ENCODE measurements around the gene MVB12B. TPM values are rescaled to one million over a fixed set of nuclear protein-coding genes. Genes with fewer than 3 reads are reported as not detected.

The MVB12B gene
- total RNA-seq, 1 experiment from 2014 or later = 5.8 TPM

DNA sequence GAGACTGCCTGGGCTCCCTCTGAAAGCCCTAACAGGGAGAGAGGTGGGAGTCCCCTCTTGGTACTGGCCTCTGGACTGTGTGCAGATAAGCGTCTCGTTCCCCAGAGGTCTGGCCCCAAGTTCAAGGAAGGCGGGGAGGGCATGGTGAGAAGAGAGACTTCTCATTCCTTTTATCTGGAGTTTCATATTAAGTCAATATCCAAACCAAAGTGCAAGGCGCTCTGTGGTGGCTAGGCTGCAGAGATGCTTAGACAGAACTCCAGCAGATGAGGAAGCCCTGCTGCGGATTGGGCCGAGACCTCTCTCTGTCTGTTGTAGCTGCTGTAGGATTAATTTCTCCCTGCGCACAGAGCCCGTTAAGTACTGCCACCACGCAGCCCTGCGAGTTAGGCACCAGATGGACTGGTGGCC is 16.0 kb downstream of the MVB12B start:
- TF ChIP-seq, protein P1, sequence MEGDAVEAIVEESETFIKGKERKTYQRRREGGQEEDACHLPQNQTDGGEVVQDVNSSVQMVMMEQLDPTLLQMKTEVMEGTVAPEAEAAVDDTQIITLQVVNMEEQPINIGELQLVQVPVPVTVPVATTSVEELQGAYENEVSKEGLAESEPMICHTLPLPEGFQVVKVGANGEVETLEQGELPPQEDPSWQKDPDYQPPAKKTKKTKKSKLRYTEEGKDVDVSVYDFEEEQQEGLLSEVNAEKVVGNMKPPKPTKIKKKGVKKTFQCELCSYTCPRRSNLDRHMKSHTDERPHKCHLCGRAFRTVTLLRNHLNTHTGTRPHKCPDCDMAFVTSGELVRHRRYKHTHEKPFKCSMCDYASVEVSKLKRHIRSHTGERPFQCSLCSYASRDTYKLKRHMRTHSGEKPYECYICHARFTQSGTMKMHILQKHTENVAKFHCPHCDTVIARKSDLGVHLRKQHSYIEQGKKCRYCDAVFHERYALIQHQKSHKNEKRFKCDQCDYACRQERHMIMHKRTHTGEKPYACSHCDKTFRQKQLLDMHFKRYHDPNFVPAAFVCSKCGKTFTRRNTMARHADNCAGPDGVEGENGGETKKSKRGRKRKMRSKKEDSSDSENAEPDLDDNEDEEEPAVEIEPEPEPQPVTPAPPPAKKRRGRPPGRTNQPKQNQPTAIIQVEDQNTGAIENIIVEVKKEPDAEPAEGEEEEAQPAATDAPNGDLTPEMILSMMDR (conservative IDR thresholded peaks at IDR 0.05) = no peak
- Mint-ChIP-seq H3K9me3 (no peaks in the 10 kb centered on the region), H3K4me1 (peaks cover 41 to 47% of the 10 kb centered on the region in 2 experiments), H3K27me3 (ENCODE audit: low read depth) (no peaks in the 10 kb centered on the region; the same call in 1 of the 2 replicates), H3K27ac (no peak overlapping the region), H3K4me3 (no peak overlapping the region), H3K36me3 (ENCODE audit: insufficient read depth in 1 of 3, low read depth in 3 of 3) (peaks cover 0 to 12% (median 0%) of the 10 kb centered on the region in 3 experiments; a peak in 3 of 7 replicates)
- no peak overlapping the region for H3K14ac ChIP-seq (ENCODE audit: insufficient read depth, low read length)
- no peak overlapping the region for H2BK5ac ChIP-seq (ENCODE audit: insufficient read length, low read length)
- no peak overlapping the region for H3K18ac ChIP-seq (ENCODE audit: insufficient read length, low read depth, low read length)
- no peak overlapping the region for H4K8ac ChIP-seq (replicated peaks; ENCODE audit: insufficient read length, low read depth, low read length)
- H3K27ac ChIP-seq (ENCODE audit: insufficient read length, low read depth, low read length) = no peak overlapping the region
- no peaks in the 10 kb centered on the region for H3K27me3 ChIP-seq (ENCODE audit: insufficient read depth, low read length)
- H4K91ac ChIP-seq (ENCODE audit: insufficient read length, low read depth, low read length) = no peak overlapping the region
- H2AK5ac ChIP-seq (ENCODE audit: insufficient read length, low read length) = no peak overlapping the region
- H2BK120ac ChIP-seq (ENCODE audit: low read depth, low read length, poor library complexity, severe bottlenecking) = no peak overlapping the region
- no peak overlapping the region for H3K56ac ChIP-seq (ENCODE audit: insufficient read length, low read depth, low read length)
- H3K9ac ChIP-seq (ENCODE audit: extremely low read depth, insufficient read length, low read length) = no peak overlapping the region
- H3K23ac ChIP-seq (ENCODE audit: insufficient read length, low read depth, low read length) = no peak overlapping the region
- no peak overlapping the region for H2AFZ ChIP-seq (ENCODE audit: low read length)
- peaks cover 3% of the 10 kb centered on the region for H3K23me2 ChIP-seq (ENCODE audit: insufficient read length, low read depth, low read length, poor library complexity, severe bottlenecking)
- WGBS (ENCODE audit: extremely low coverage, insufficient read length, low lambda C conversion rate) = no CpG with 5 or more reads among the region's 10 CpGs
- no peak overlapping the region for H3K4me2 ChIP-seq (ENCODE audit: insufficient read depth, insufficient read length, low read length)
- H3K4me1 ChIP-seq (ENCODE audit: insufficient read depth, low read length) = peaks cover 8% of the 10 kb centered on the region; the same call in 1 of the 2 replicates
- no peaks in the 10 kb centered on the region for H3K79me1 ChIP-seq (ENCODE audit: insufficient read depth, low read depth, low read length, poor library complexity, severe bottlenecking)
- no peak overlapping the region for H2BK15ac ChIP-seq (ENCODE audit: low read depth, low read length)
- DNase-seq = no peak
- no peak overlapping the region for H3T11ph ChIP-seq (ENCODE audit: low read length)
- H3K4ac ChIP-seq (ENCODE audit: low read depth, low read length) = no peak overlapping the region
- no peaks in the 10 kb centered on the region for H3K79me2 ChIP-seq (ENCODE audit: insufficient read depth, low read length)
- no peaks in the 10 kb centered on the region for H3K9me3 ChIP-seq (ENCODE audit: control insufficient read depth, low read depth, low read length)
- H4K5ac ChIP-seq (ENCODE audit: insufficient read length, low read depth, low read length) = no peak overlapping the region
- no peaks in the 10 kb centered on the region for H4K20me1 ChIP-seq (ENCODE audit: control insufficient read depth, insufficient read depth, insufficient read length)
- no peak overlapping the region for H2BK12ac ChIP-seq (ENCODE audit: insufficient read length, low read depth, low read length)
- H2BK20ac ChIP-seq (ENCODE audit: low read depth, low read length, poor library complexity, severe bottlenecking) = no peak overlapping the region
